D721Med (cell line): ENCODE data around the gene TMEM221.

Experiments used
- DNase-seq: peaks from one replicate; pipeline ENCODE4 v3.0.0; 2011; ENCODE audit warnings: low spot score; ENCODE audit not compliant: insufficient read length
- FAIRE-seq: peaks from 2 replicates; lab custom pipeline; 2011; peaks lifted over from hg19 to GRCh38; lab: Jason Lieb, UNC
- TF ChIP-seq, protein P1 (sequence below): IDR thresholded peaks from 2 replicates; pipeline ENCODE4 v1.5.1; 2012; ENCODE audit warnings: mild to moderate bottlenecking, control low read depth; ENCODE audit not compliant: insufficient read depth; ENCODE audit errors: missing control alignments

TMEM221 gene

DNA sequence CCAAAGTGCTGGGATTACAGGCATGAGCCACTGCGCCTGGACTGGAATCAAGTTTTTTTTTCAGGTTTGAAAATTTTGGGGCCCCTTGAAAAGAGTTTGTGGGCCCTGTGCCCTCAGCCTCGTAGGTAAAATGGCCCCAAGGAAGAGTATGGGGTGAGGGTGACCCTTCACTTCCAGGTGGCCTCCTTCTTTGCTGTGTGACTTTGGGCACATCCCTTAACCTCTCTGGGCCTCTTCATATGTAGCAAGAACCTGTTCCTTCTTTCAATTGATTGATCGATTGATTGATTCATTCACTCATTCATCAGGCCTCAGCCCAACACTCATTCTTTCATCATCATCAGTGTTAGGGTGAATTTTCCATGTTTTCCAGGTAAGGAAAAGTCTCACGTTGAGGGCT is 3.4 kb upstream of the TMEM221 start:
- no peak for FAIRE-seq
- TF ChIP-seq, protein P1, sequence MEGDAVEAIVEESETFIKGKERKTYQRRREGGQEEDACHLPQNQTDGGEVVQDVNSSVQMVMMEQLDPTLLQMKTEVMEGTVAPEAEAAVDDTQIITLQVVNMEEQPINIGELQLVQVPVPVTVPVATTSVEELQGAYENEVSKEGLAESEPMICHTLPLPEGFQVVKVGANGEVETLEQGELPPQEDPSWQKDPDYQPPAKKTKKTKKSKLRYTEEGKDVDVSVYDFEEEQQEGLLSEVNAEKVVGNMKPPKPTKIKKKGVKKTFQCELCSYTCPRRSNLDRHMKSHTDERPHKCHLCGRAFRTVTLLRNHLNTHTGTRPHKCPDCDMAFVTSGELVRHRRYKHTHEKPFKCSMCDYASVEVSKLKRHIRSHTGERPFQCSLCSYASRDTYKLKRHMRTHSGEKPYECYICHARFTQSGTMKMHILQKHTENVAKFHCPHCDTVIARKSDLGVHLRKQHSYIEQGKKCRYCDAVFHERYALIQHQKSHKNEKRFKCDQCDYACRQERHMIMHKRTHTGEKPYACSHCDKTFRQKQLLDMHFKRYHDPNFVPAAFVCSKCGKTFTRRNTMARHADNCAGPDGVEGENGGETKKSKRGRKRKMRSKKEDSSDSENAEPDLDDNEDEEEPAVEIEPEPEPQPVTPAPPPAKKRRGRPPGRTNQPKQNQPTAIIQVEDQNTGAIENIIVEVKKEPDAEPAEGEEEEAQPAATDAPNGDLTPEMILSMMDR: no peak
- DNase-seq: no peak

DNA sequence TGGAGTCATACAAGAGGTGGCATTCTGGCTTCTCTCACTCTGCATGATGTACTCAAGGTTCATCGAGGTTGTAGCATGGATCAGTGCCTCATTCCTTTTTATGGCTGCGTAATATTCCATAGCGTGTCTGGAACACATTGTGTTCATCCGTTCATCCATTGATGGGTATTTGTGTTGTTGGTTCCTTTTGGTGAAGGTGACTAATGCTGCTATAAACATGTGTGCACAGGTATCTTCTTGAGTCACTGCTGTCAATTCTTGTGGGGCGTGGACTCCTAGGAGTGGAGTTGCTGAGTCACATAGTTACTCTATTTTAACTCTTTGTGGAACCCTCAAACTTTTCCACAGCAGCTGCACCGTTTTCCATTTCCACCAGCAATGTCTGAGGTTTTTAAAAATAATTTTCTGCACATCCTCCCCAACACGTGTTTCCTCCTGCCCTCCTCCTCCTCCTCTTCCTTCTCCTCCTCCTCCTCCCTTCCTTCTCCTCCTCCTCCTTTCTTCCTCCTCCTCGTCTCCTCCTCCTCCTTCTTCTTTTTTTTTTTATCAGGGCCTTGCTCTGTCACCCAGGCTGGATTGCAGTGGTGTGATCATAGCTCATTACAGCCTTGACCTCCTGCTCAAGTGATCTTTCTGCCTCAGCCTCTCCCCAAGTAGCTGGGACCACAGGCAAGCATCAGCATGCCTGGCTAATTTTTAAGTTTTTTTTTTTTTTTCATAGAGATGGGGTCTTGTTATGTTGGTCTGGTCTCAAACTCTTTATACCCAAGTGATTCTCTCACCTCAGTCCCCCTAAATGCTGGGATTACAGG is 2.0 kb upstream of the TMEM221 start:
- DNase-seq (no peak), FAIRE-seq (no peak)
- TF ChIP-seq, protein P1: no peak

DNA sequence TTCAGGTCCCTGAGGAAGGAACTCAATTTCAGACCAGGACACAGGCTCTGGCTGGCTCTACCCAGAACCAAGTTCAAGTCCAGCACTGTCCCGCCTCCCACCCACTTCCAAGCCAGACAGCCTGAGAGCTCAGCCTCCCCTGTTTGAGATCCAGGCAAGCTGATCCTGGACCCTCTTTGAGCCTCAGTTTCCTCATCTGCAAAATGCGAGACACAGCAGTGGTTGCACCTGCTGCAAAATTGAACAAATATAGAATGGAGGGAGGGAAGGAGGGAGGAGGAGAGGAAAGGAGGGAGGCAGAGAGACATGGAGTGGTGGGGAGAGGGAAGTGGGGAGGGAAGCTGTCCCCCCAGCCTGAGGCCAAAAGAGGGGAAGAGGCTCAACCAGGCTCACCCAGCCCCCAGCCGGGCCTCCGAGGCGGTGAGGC is 751 bp downstream of the TMEM221 start:
- FAIRE-seq: no peak
- no peak for DNase-seq
- TF ChIP-seq, protein P1: no peak

DNA sequence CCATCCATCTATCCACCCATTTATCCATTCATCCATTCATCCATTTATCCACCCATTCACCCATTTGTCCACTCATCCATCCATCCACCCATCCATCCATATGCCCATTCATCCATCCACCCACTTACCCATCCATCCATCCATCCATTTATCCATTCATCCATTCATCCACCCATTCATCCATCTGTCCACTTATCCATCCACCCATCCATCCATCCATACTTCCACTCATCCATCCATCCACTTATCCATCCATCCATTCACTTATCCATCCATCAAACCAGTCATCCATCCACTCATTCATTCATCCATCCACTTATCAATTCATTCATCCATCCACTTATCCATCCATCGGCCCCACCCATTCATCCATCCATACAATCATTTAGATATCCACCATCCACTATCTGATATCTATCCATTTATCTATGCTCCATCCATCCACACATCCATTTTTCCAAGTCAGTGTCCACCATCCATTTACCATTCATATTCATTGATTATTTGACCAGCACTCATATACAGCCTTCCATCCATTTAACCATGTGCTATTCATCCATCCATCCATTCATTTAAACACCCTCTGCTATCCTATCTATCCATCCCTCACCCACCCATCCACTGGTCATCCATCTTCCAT is 2.8 kb downstream of the TMEM221 start:
- no peak for DNase-seq
- FAIRE-seq: no peak
- TF ChIP-seq, protein P1: no peak

DNA sequence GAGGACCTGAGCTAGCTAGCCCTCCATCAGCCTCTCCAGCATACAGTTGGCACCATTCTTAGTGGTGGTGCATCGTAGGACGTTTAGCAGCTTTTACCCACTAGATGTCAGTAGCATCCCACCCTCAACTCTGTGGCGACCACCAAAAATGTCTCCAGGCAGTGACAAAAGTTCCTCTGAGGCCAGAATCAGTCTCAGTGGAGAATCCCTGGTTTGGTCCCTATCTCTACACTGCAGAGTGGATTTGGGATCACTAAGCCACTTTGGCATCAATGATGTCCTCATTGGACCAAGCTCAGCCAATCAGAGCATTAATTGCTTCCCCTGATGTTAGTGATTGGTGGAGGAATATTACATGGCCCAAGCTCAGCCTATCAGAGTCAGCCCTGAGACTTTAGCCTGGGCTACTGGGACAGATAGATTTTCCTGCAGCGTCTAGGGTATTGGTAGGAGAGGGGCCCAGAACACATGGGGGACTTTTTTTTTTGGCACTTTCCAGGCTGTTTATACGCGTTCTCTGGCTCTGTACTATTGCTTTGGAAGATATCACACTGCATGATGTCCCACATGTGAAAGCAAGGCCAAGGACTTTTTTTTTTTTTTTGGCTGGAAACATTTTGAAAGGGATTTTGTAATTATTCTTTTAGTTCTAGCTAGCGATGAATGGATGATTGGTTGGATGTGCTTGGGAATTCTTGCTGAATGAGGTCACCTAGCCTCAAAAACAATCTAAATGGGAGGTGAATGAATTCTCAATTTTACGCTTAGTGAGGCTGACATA is 7.0 kb downstream of the TMEM221 start:
- no peak for FAIRE-seq
- no peak for DNase-seq

DNA sequence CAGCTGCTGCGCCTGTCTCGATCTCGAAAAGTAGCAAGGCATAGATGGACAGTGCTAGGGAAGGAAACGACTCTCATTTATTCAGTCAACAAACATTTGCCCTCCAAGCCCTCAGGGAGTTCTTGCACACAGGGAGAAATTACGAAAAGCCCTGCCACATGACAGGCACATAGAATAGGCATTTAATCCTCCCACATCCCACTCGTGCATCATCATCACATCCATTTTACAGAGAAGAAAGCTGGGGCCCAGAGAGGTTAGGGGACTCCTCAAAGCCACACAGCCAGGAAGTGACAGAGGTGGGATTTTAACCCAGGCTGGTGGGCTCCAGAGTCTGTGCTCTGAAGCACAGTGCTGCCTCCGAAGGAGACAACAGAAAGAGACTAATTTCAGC is 11.6 kb downstream of the TMEM221 start:
- TF ChIP-seq, protein P1: no peak
- FAIRE-seq (no peak), DNase-seq (no peak)

More for the DNA sequence above, 7.0 kb downstream of the TMEM221 start:
- TF ChIP-seq, protein P1: peak; percentile 31
